Panc1 (cell line): ENCODE data around the gene VAV3.

Experiments
- POLR2AphosphoS5 ChIP-seq: IDR thresholded peaks from 2 replicates; pipeline ENCODE4 v1.6.1; 2012; ENCODE audit warnings: mild to moderate bottlenecking, low read depth, low read length, moderate library complexity
- TF ChIP-seq, protein P1 (sequence below): fragments of 450-650 bp; IDR thresholded peaks from 2 replicates; pipeline ENCODE4 v1.5.1; 2017; ENCODE audit warnings: mild to moderate bottlenecking

DNA sequence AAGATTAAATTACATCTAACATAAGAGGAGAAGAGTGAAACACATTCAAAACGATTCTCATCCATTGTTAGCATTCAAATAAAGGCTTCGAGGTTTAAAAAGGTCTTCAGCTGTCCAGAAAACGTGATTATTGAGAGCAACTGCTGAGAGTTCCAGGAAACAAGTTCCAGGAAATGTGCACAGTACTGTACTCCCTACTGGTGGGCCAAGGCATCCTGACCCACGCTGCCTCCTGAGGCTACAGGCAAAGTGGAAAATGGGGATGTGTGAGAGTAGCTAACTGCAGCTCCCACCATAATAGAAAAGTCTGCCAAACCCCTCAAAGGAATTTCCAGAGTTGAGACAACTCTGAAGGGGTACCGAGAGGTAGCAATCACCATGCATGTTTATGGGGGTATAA lies 2.0 kb downstream of the VAV3 start:
- TF ChIP-seq, protein P1, sequence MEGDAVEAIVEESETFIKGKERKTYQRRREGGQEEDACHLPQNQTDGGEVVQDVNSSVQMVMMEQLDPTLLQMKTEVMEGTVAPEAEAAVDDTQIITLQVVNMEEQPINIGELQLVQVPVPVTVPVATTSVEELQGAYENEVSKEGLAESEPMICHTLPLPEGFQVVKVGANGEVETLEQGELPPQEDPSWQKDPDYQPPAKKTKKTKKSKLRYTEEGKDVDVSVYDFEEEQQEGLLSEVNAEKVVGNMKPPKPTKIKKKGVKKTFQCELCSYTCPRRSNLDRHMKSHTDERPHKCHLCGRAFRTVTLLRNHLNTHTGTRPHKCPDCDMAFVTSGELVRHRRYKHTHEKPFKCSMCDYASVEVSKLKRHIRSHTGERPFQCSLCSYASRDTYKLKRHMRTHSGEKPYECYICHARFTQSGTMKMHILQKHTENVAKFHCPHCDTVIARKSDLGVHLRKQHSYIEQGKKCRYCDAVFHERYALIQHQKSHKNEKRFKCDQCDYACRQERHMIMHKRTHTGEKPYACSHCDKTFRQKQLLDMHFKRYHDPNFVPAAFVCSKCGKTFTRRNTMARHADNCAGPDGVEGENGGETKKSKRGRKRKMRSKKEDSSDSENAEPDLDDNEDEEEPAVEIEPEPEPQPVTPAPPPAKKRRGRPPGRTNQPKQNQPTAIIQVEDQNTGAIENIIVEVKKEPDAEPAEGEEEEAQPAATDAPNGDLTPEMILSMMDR = no peak
- no peak for TF ChIP-seq POLR2AphosphoS5
